GM23248 (cell line): ENCODE results near the gene CSF2.

ENCODE experiments used
- EZH2 ChIP-seq: fragments of 200-600 bp; sonication (generic); IDR thresholded peaks from 2 replicates; pipeline ENCODE4 v1.6.1; 2018; ENCODE audit warnings: antibody characterized with exemption, mild to moderate bottlenecking; ENCODE audit not compliant: insufficient read depth, poor library complexity, severe bottlenecking
- EZH2phosphoT487 ChIP-seq: fragments of 200-600 bp; sonication (generic); IDR thresholded peaks from 2 replicates; pipeline ENCODE4 v1.6.1; 2018; ENCODE audit warnings: antibody characterized with exemption, moderate library complexity, mild to moderate bottlenecking, low read depth; ENCODE audit not compliant: insufficient read depth

GRCh38 chr5:132054697-132055440, 18.7 kb upstream of the CSF2 start:
- no peak for TF ChIP-seq EZH2
- no peak for TF ChIP-seq EZH2phosphoT487
